ENCODE data around the gene RABGGTA. TPM values are rescaled to one million over a fixed set of nuclear protein-coding genes. Genes with fewer than 3 reads are reported as not detected.

The RABGGTA gene
- total RNA-seq, 5 donors from 2014 or later (not counting 1 experiment from before 2014, with no cell fraction given) = 49.3 to 66.5 (median 62.4) TPM

GRCh38 chr14:24314377-24315193 lies 43.2 kb upstream of the RABGGTA start:
- peaks cover 0 to 3% of the 10 kb centered on the region in 2 donors for H3K27me3 Mint-ChIP-seq
- 58% methylated on average over 2 of the region's 5 CpGs for WGBS (ENCODE audit: insufficient coverage)
- Histone ChIP-seq H3K4me3 (ENCODE audit: control insufficient read depth in 1 of 2, extremely low read depth in 1 of 2, low read length in 1 of 2) (no peak overlapping the region), H3K36me3 (ENCODE audit: control insufficient read depth in 2 of 2, extremely low read depth in 1 of 2, insufficient read depth in 1 of 2, low read length in 1 of 2) (no peaks in the 10 kb centered on the region), H3K9me3 (no peaks in the 10 kb centered on the region), H3K27ac (ENCODE audit: low read length) (peak overlapping the region; percentile 77), H3K4me1 (ENCODE audit: control insufficient read depth in 1 of 2, extremely low read depth in 1 of 2, insufficient read depth in 2 of 2, low read length in 2 of 2) (peaks cover 39 to 60% of the 10 kb centered on the region in 2 experiments), H3K27me3 (replicated peaks in 1 of 2; ENCODE audit: control insufficient read depth in 2 of 2, extremely low read depth in 1 of 2, insufficient read depth in 2 of 2, low read length in 1 of 2) (no peaks in the 10 kb centered on the region)
- ATAC-seq (replicated peaks in 1 of 4) = no peak
- peak overlapping the region in 2 of 3 donors; percentile 10 to 74 for H3K4me3 Mint-ChIP-seq
- no peak for DNase-seq
- H3K27ac Mint-ChIP-seq = peak overlapping the region; percentile 94
- H3K36me3 Mint-ChIP-seq = peaks cover 4% of the 10 kb centered on the region
- peaks cover 59 to 61% (median 60%) of the 10 kb centered on the region in 3 donors for H3K4me1 Mint-ChIP-seq
- ChIA-PET CTCF (interaction anchor here in 1 of 2 donors (0.8 kb wide), 1 partner anchor 84 kb away, joined by 3 read pairs; no protein-coding TSS in a partner anchor), POLR2A (interaction anchor here in 1 of 2 donors (0.6 kb wide), 1 partner anchor 15 kb away, joined by 3 read pairs; no protein-coding TSS in a partner anchor)
- H3K9me3 Mint-ChIP-seq = no peaks in the 10 kb centered on the region

- Histone ChIP-seq H3K9me3 (no peaks in the 10 kb centered on the region), H3K36me3 (ENCODE audit: control insufficient read depth in 2 of 2, extremely low read depth in 1 of 2, insufficient read depth in 1 of 2, low read length in 1 of 2) (no peaks in the 10 kb centered on the region), H3K27ac (ENCODE audit: low read length) (peak overlapping the region; percentile 77), H3K4me3 (ENCODE audit: control insufficient read depth in 1 of 2, extremely low read depth in 1 of 2, low read length in 1 of 2) (no peak overlapping the region), H3K4me1 (ENCODE audit: control insufficient read depth in 1 of 2, extremely low read depth in 1 of 2, insufficient read depth in 2 of 2, low read length in 2 of 2) (peaks cover 39 to 66% of the 10 kb centered on the region in 2 experiments), H3K27me3 (replicated peaks in 1 of 2; ENCODE audit: control insufficient read depth in 2 of 2, extremely low read depth in 1 of 2, insufficient read depth in 2 of 2, low read length in 1 of 2) (no peaks in the 10 kb centered on the region)
- H3K9me3 Mint-ChIP-seq = no peaks in the 10 kb centered on the region
- POLR2A ChIA-PET = interaction anchor here in 1 of 2 donors (0.6 to 1.0 kb wide), 3 partner anchors 14 to 173 kb away, joined by 3 to 4 read pairs (median 3); partner anchors contain the start of genes DHRS1, EMC9 and NOP9
- WGBS (ENCODE audit: insufficient coverage) = no CpG with 5 or more reads among the region's 2 CpGs
- H3K27me3 Mint-ChIP-seq = no peaks in the 10 kb centered on the region
- peaks cover 4% of the 10 kb centered on the region for H3K36me3 Mint-ChIP-seq
- H3K4me3 Mint-ChIP-seq = peak overlapping the region; percentile 43 to 74 (median 59)
- peak overlapping the region; percentile 94 for H3K27ac Mint-ChIP-seq
- CTCF ChIA-PET = interaction anchor here (0.6 to 0.8 kb wide), 3 partner anchors 65 to 356 kb away, joined by 3 read pairs; no protein-coding TSS in a partner anchor
- DNase-seq (no peak), ATAC-seq (replicated peaks in 1 of 4) (no peak)
- peaks cover 61 to 67% (median 67%) of the 10 kb centered on the region in 3 donors for H3K4me1 Mint-ChIP-seq
Measured at GRCh38 chr14:24313913-24314312, 42.5 kb upstream of the RABGGTA start.

DNA sequence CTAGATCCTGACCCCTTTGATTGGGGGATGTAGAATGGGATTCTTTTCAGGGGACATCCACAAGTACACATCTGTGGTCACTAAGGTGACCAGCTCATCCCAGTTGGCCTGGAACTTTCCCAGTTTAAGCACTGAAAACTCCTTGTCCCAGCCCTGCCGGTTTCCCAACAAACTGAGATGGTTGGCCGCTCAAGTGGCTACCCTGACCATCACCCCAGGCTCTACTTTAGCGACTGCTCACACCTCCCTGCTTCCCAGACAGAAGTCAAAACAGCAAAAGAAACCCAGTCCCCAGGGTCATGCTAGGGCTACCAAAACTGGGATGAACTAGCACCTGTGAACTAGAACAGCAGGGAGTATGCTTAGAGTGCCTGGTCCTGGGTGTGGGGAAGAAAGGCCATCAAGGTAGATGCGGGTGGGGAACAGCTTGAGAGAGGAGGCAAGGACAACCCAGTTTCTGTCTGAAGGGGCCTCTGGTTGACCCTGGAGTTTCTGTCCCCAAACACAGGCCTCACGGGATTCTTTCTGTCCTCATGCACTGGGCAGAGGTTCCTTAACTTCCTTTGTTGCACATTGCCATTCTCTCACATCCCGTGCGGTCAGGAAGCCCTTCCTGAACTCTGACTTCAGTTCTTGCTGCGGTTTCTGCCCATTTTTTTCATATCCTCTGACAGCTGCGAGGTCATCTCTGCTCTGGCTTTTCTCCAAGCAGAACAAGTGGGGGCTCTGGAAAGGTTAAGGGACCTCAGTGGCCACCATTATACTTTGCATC lies 41.5 kb upstream of the RABGGTA start:
- Mint-ChIP-seq H3K4me1 (peaks cover 68 to 77% (median 73%) of the 10 kb centered on the region in 3 donors), H3K36me3 (peaks cover 7% of the 10 kb centered on the region), H3K4me3 (peak overlapping the region; percentile 74 to 83 (median 77)), H3K27ac (peak overlapping the region; percentile 94), H3K9me3 (no peaks in the 10 kb centered on the region), H3K27me3 (no peaks in the 10 kb centered on the region)
- Histone ChIP-seq H3K4me3 (ENCODE audit: control insufficient read depth in 1 of 2, extremely low read depth in 1 of 2, low read length in 1 of 2) (no peak overlapping the region), H3K27ac (ENCODE audit: low read length) (peak overlapping the region; percentile 77), H3K9me3 (no peaks in the 10 kb centered on the region), H3K36me3 (ENCODE audit: control insufficient read depth in 2 of 2, extremely low read depth in 1 of 2, insufficient read depth in 1 of 2, low read length in 1 of 2) (no peaks in the 10 kb centered on the region), H3K4me1 (ENCODE audit: control insufficient read depth in 1 of 2, extremely low read depth in 1 of 2, insufficient read depth in 2 of 2, low read length in 2 of 2) (peaks cover 39 to 76% of the 10 kb centered on the region in 2 experiments), H3K27me3 (replicated peaks in 1 of 2; ENCODE audit: control insufficient read depth in 2 of 2, extremely low read depth in 1 of 2, insufficient read depth in 2 of 2, low read length in 1 of 2) (no peaks in the 10 kb centered on the region)
- WGBS (ENCODE audit: insufficient coverage) = 59% methylated on average over 5 of the region's 9 CpGs
- DNase-seq = peak in 13 of 35 experiments; percentile 19 to 67 (median 33)
- POLR2A ChIA-PET = interaction anchor here in 1 of 2 donors (0.5 to 1.0 kb wide), 3 partner anchors 13 to 172 kb away, joined by 3 to 4 read pairs (median 3); partner anchors contain the start of genes DHRS1, EMC9, NOP9 and TM9SF1
- CTCF ChIA-PET = interaction anchor here (0.6 to 1.4 kb wide), 8 partner anchors 13 to 118 kb away, joined by 3 to 4 read pairs (median 3); partner anchors contain the start of genes DHRS1 (in 1 of the 2) and NOP9 (in 1 of the 2)
- no peak for ATAC-seq (replicated peaks in 1 of 4)

- Mint-ChIP-seq H3K4me1 (peaks cover 72 to 78% (median 77%) of the 10 kb centered on the region in 3 donors), H3K27me3 (no peaks in the 10 kb centered on the region), H3K36me3 (peaks cover 8% of the 10 kb centered on the region), H3K9me3 (no peaks in the 10 kb centered on the region), H3K4me3 (peak overlapping the region; percentile 74 to 83 (median 77)), H3K27ac (peak overlapping the region; percentile 94)
- DNase-seq (peak in 1 of 35 experiments; percentile 54), ATAC-seq (replicated peaks in 1 of 4) (no peak)
- POLR2A ChIA-PET = interaction anchor here in 1 of 2 donors (1.7 kb wide), 1 partner anchor 70 kb away, joined by 5 read pairs; the partner anchor contains the start of gene TINF2
- H3K4me1 ChIP-seq (ENCODE audit: control insufficient read depth in 1 of 2, extremely low read depth in 1 of 2, insufficient read depth in 2 of 2, low read length in 2 of 2) = peaks cover 39 to 80% of the 10 kb centered on the region in 2 experiments
- peaks cover 0 to 6% of the 10 kb centered on the region in 2 donors for H3K36me3 ChIP-seq (ENCODE audit: control insufficient read depth in 2 of 2, extremely low read depth in 1 of 2, insufficient read depth in 1 of 2, low read length in 1 of 2)
- no CpG with 5 or more reads among the region's 1 CpG for WGBS (ENCODE audit: insufficient coverage)
- H3K4me3 ChIP-seq (ENCODE audit: control insufficient read depth in 1 of 2, extremely low read depth in 1 of 2, low read length in 1 of 2) = peak overlapping the region; percentile 61 to 64
- peak overlapping the region; percentile 77 for H3K27ac ChIP-seq (ENCODE audit: low read length)
- CTCF ChIA-PET = interaction anchor here (0.6 to 2.4 kb wide), 11 partner anchors 9 to 119 kb away, joined by 3 to 10 read pairs (median 4); partner anchors contain the start of genes DHRS1 (in 1 of the 2), NOP9 (in 1 of the 2) and TINF2 (in 1 of the 2)
- no peaks in the 10 kb centered on the region for H3K9me3 ChIP-seq
- no peaks in the 10 kb centered on the region for H3K27me3 ChIP-seq (replicated peaks in 1 of 2; ENCODE audit: control insufficient read depth in 2 of 2, extremely low read depth in 1 of 2, insufficient read depth in 2 of 2, low read length in 1 of 2)
Measured at GRCh38 chr14:24311837-24312615, 40.6 kb upstream of the RABGGTA start.

DNA sequence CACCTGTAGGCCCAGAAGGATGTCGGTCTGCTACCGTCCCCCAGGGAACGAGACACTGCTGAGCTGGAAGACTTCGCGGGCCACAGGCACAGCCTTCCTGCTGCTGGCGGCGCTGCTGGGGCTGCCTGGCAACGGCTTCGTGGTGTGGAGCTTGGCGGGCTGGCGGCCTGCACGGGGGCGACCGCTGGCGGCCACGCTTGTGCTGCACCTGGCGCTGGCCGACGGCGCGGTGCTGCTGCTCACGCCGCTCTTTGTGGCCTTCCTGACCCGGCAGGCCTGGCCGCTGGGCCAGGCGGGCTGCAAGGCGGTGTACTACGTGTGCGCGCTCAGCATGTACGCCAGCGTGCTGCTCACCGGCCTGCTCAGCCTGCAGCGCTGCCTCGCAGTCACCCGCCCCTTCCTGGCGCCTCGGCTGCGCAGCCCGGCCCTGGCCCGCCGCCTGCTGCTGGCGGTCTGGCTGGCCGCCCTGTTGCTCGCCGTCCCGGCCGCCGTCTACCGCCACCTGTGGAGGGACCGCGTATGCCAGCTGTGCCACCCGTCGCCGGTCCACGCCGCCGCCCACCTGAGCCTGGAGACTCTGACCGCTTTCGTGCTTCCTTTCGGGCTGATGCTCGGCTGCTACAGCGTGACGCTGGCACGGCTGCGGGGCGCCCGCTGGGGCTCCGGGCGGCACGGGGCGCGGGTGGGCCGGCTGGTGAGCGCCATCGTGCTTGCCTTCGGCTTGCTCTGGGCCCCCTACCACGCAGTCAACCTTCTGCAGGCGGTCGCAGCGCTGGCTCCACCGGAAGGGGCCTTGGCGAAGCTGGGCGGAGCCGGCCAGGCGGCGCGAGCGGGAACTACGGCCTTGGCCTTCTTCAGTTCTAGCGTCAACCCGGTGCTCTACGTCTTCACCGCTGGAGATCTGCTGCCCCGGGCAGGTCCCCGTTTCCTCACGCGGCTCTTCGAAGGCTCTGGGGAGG lies 39.5 kb upstream of the RABGGTA start, which contains the start of gene LTB4R:
LTB4R (plus strand) TSS at position 857 of the 959 bp plus-strand sequence. CDS start 4,150 bp downstream, outside the sequence.
- CTCF ChIA-PET = interaction anchor here (0.5 to 2.4 kb wide), 18 partner anchors 9 to 150 kb away, joined by 3 to 10 read pairs (median 4); partner anchors contain the start of genes IRF9 (in 1 of the 2), MDP1 (in 1 of the 2) and TINF2 (in 1 of the 2)
- Histone ChIP-seq H3K4me1 (ENCODE audit: control insufficient read depth in 1 of 2, extremely low read depth in 1 of 2, insufficient read depth in 2 of 2, low read length in 2 of 2) (peaks cover 39 to 78% of the 10 kb centered on the region in 2 experiments), H3K27ac (ENCODE audit: low read length) (peak within 1 kb of the TSS; percentile 77), H3K9me3 (no peaks in the 10 kb centered on the region), H3K27me3 (replicated peaks in 1 of 2; ENCODE audit: control insufficient read depth in 2 of 2, extremely low read depth in 1 of 2, insufficient read depth in 2 of 2, low read length in 1 of 2) (no peaks in the 10 kb centered on the region), H3K4me3 (ENCODE audit: control insufficient read depth in 1 of 2, extremely low read depth in 1 of 2, low read length in 1 of 2) (peak within 1 kb of the TSS; percentile 61 to 64), H3K36me3 (ENCODE audit: control insufficient read depth in 2 of 2, extremely low read depth in 1 of 2, insufficient read depth in 1 of 2, low read length in 1 of 2) (peaks cover 0 to 18% of the 10 kb centered on the region in 2 donors)
- peak; percentile 31 to 84 (median 59) for DNase-seq
- H3K36me3 Mint-ChIP-seq = peaks cover 15% of the 10 kb centered on the region
- peaks cover 72 to 78% (median 77%) of the 10 kb centered on the region in 3 donors for H3K4me1 Mint-ChIP-seq
- POLR2A ChIA-PET = interaction anchor here in 1 of 2 donors (0.6 to 1.7 kb wide), 2 partner anchors 68 to 175 kb away, joined by 4 to 5 read pairs; partner anchors contain the start of genes PSME1 and TINF2
- H3K9me3 Mint-ChIP-seq = no peaks in the 10 kb centered on the region
- H3K27me3 Mint-ChIP-seq = no peaks in the 10 kb centered on the region
- ATAC-seq (replicated peaks in 1 of 4) = peak; percentile 86 to 91 (median 88)
- peak within 1 kb of the TSS; percentile 94 for H3K27ac Mint-ChIP-seq
- H3K4me3 Mint-ChIP-seq = peak within 1 kb of the TSS; percentile 74 to 83 (median 77)
- 11% methylated on average over 98 of the region's 99 CpGs for WGBS (ENCODE audit: insufficient coverage)

All from T-cell (primary cell).